ENCODE results near the gene DDI1. TPM values are rescaled to one million over a fixed set of nuclear protein-coding genes. Genes with fewer than 3 reads are reported as not detected.

Gene DDI1
- total RNA-seq (not detected), polyA plus RNA-seq (not detected)
- long read RNA-seq, donor 1, result 0 reads
- long read RNA-seq, donor 2, result 0 reads
- long read RNA-seq, donor 3, result 0 reads

DNA sequence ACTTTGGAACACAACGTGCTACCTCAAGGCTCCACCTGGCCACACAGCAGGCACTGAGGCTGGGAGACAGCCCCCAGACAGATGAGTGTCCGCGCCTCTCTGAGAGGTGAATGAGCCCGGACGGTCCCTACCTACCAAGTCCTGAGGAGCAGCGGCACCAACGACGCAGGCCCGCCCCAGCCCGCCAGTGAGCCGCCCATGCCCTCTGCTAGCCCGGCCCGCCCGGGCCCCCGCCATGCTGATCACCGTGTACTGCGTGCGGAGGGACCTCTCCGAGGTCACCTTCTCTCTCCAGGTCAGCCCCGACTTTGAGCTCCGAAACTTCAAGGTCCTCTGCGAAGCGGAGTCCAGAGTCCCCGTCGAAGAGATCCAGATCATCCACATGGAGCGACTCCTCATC lies at the start of gene DDI1:
Gene DDI1, plus strand, starts transcription at position 53 of the 400 bp plus-strand sequence. Its CDS starts 183 bp downstream, at position 236.
- no peak within 1 kb of the TSS for H3K4me3 ChIP-seq
- WGBS, 4 donors, result 96 to 97% (median 97%) methylated on average over 25 to 26 of the region's 26 CpGs
- peaks cover 0 to 11% (median 0%) of the 10 kb centered on the region in 12 donors for H3K4me1 ChIP-seq
- peak in 1 of 4 donors; percentile 41 for ATAC-seq
- DNase-seq, result peak in 1 of 5 donors; percentile 57
- no peaks in the 10 kb centered on the region for H3K36me3 ChIP-seq
- H3K27ac ChIP-seq, result no peak within 1 kb of the TSS
- intact Hi-C loops (cut with DNase I), result no loop called here
- peaks cover 0 to 4% (median 0%) of the 10 kb centered on the region in 12 donors for H3K9me3 ChIP-seq
- no peaks in the 10 kb centered on the region for H3K27me3 ChIP-seq
- no peak for TF ChIP-seq POLR2A (IDR thresholded peaks at IDR 0.05)
- TF ChIP-seq, protein P1, sequence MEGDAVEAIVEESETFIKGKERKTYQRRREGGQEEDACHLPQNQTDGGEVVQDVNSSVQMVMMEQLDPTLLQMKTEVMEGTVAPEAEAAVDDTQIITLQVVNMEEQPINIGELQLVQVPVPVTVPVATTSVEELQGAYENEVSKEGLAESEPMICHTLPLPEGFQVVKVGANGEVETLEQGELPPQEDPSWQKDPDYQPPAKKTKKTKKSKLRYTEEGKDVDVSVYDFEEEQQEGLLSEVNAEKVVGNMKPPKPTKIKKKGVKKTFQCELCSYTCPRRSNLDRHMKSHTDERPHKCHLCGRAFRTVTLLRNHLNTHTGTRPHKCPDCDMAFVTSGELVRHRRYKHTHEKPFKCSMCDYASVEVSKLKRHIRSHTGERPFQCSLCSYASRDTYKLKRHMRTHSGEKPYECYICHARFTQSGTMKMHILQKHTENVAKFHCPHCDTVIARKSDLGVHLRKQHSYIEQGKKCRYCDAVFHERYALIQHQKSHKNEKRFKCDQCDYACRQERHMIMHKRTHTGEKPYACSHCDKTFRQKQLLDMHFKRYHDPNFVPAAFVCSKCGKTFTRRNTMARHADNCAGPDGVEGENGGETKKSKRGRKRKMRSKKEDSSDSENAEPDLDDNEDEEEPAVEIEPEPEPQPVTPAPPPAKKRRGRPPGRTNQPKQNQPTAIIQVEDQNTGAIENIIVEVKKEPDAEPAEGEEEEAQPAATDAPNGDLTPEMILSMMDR (IDR thresholded peaks at IDR 0.05), result no peak

DNA sequence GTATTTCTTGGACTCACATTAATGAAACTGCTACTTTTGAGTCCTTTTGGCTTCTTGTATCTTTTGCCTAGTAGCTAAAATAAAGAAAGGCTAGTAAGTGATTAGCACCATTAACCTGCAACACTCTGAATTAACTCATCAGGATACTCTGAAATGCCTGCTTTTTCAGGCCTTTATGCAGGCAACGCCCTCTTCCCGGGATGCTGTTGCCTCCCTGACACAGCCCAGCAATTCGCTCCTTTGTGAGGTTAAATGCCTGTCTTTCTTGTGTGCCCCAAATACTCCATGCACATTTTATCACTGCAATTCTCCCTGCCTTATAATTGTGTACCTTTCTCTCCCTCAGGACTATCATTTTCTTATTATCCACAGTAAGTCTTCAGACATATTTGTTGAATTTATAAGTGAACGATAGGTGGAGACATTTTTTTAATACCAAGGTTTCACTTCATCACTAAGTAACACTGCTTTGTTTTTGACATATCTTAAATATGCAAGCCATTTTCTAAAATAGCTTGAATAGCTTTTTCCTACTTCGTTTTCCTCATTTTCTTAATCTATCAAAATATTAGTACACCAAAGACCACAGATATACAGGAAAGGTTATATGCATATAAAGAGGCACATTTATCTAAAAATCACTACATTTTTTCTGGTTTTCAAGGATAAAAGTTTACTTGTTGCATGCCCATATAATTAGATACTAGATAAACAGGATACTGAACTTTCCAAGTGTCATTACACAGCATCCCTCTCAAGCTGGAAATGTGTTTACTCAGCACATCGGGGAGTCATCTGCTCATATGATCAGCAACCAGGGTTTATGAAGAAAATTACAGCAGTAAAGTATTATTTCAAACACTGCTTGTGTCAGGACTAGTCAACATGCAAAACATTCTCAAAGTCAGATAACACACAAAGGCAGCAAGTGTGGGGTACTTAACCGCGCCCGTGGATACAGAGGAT lies 48.5 kb upstream of the DDI1 start:
- DNase-seq (no peak), ATAC-seq (no peak)
- 80 to 86% (median 83%) methylated on average over 9 of the region's 9 CpGs for WGBS, 4 donors

DNA sequence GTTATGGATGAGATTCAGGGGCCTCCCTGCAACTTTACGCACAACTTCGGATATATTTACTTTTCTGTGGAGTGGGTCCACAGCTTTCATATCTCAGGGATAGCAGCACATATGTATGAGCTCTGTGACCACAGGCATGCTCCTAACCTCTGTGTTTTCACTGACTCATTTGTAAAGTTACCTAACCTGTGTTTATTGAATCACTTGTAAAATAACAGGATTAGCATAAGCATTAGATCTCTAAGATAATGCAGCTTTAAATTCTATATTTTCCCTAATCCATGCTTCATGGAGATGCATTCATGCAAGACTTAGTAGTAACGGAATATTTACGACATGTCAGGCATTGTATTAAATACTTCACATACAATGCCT lies 47.9 kb upstream of the DDI1 start:
- no peaks in the 10 kb centered on the region for H3K36me3 ChIP-seq
- no peaks in the 10 kb centered on the region for H3K4me1 ChIP-seq
- DNase-seq (no peak), ATAC-seq (no peak)
- H3K4me3 ChIP-seq, result no peak overlapping the region
- peaks cover 0 to 7% (median 0%) of the 10 kb centered on the region in 12 donors for H3K9me3 ChIP-seq
- H3K27me3 ChIP-seq, result no peaks in the 10 kb centered on the region
- H3K27ac ChIP-seq, result no peak overlapping the region
- WGBS, 4 donors, result 70 to 83% (median 77%) methylated on average over 4 of the region's 4 CpGs
- TF ChIP-seq, protein P1 (IDR thresholded peaks at IDR 0.05), result no peak
- TF ChIP-seq POLR2A (IDR thresholded peaks at IDR 0.05), result no peak
- intact Hi-C loops (cut with DNase I), result no loop called here

More for the DNA sequence above, 48.5 kb upstream of the DDI1 start:
- intact Hi-C loops (cut with DNase I), result no loop called here
- no peaks in the 10 kb centered on the region for H3K36me3 ChIP-seq
- peaks cover 0 to 7% (median 0%) of the 10 kb centered on the region in 12 donors for H3K9me3 ChIP-seq
- H3K27me3 ChIP-seq, result no peaks in the 10 kb centered on the region
- H3K4me1 ChIP-seq, result no peaks in the 10 kb centered on the region
- TF ChIP-seq POLR2A (IDR thresholded peaks at IDR 0.05), result no peak
- no peak overlapping the region for H3K4me3 ChIP-seq
- H3K27ac ChIP-seq, result no peak overlapping the region

DNA sequence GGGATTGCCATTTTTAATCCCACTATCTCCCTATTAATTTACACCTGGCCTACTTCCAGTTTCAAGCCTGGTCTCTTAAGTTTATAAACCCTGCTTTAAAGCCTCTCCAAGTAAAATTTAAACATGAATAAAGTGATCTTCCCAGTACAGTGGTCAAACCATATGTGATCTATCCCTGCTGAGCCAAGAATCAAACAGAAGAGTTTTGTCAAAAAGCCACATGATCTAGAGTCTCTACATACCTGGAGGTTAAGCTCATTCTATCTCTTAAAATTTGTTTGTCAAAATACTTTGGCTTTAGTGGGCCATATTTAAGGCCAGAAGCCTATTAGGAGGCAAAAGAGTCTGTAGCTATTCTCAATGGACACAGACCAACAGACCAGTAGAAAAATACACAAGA lies 42.9 kb upstream of the DDI1 start:
- TF ChIP-seq POLR2A (IDR thresholded peaks at IDR 0.05), result no peak
- TF ChIP-seq, protein P1 (IDR thresholded peaks at IDR 0.05), result no peak
- ATAC-seq (no peak), DNase-seq (no peak)
- H3K36me3 ChIP-seq, result no peaks in the 10 kb centered on the region
- no peak overlapping the region for H3K4me3 ChIP-seq
- intact Hi-C loops (cut with DNase I), result no loop called here
- H3K4me1 ChIP-seq, result no peaks in the 10 kb centered on the region
- H3K9me3 ChIP-seq, result no peaks in the 10 kb centered on the region
- no peak overlapping the region for H3K27ac ChIP-seq
- no peaks in the 10 kb centered on the region for H3K27me3 ChIP-seq

Data from heart left ventricle (tissue), 16 donors.